ENCODE data around the gene MYO7A.
"Not testable (repeated sequence)": the region's sequence is repeated elsewhere in the genome, so short reads cannot be mapped to it uniquely, and the experiment has no call there.

Gene MYO7A

DNA sequence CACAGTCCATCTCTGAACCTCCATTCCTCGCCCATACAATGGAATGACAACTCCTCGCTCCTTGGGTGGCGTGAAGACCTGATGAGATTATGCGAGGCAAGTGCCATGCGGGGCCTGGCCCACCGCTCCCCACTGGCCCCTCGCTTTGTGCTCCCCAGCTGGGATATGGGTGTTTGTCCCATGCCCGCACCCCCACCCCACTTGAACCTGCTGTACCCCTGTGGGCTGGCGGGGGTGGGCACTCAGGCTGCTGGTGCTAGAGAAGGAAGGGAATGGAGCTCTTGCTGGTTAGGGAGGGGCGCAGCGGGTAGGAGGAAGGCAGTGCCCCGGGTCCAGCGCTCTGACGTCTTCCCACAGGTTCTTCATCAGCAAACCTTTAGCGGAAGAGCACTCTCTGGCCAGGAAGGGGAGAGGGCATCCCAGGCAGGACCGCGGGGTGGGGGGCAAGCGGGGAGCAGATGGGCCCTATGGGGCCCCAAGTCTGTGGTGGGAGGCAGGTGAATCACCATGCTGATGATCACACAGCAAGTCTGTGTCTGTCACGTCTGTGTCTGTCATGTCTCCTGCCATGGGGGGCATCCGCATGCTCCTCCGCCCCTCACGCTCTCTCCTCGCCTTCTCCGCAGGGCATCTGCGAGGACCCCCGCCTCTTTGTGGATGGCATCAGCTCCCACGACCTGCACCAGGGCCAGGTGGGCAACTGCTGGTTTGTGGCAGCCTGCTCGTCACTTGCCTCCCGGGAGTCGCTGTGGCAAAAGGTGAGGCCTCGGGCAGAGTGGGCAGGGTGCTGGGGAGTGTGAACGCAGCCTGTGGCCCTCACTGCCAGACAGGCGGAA lies 34.8 kb upstream of the MYO7A start:
- no peaks in the 10 kb centered on the region for H3K27me3 ChIP-seq (ENCODE audit: control insufficient read depth in 5 of 5, insufficient read depth in 4 of 5, low read length in 5 of 5)
- H3K4me3 ChIP-seq (ENCODE audit: low read depth in 1 of 5, low read length in 5 of 5) = no peak overlapping the region
- no peak overlapping the region for H3K27ac ChIP-seq (ENCODE audit: low read depth, low read length)
- H3K36me3 ChIP-seq (ENCODE audit: control insufficient read depth in 5 of 5, insufficient read depth in 5 of 5, low read length in 5 of 5) = peaks cover 0 to 6% (median 0%) of the 10 kb centered on the region in 5 donors
- H3K4me1 ChIP-seq (ENCODE audit: control insufficient read depth in 5 of 5, insufficient read depth in 5 of 5, low read length in 5 of 5) = no peaks in the 10 kb centered on the region
- no peaks in the 10 kb centered on the region for H3K9me3 ChIP-seq (ENCODE audit: control insufficient read depth in 5 of 5, low read length in 5 of 5)
- no peak overlapping the region for H3K9ac ChIP-seq (ENCODE audit: low read length in 5 of 5)

DNA sequence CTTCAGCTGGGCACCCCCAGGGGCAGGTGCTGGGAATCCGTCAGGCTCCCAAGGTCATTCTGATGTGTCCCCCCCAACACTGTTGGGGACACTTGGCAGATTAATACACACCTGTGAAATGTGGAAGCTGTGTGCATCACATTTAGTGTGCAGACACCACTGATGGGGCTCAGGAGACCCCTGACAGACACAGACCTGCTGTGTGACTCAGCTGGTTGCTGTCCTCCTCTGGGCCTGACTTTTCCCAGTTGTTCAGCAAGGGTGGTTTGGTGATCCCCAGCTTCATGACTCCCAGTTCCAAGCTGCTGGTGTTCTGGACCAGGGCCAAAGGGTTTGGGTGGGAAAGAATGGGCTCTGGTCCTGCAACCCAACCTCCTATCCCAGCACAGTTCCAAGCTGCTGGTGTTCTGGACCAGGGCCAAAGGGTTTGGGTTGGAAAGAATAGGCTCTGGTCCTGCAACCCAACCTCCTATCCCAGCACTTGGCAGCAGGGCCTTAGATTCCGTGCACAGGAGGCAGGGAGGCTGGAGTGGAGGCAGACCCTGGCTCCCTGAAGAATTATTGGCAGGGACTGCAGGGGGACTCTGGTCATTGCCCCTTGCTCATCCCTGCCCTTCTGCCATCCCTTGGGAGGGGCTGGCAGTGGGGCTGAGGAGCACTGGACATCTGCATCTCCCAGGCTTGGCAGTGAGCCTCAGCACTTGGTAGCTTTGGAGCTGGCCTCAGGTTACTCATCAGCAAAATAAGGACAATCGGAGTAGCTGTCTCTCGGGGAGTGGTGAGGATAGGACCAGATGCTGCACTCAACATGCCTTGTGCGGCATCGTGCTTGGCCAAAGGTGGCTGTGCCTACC lies 33.8 kb upstream of the MYO7A start:
- no peaks in the 10 kb centered on the region for H3K27me3 ChIP-seq (ENCODE audit: control insufficient read depth in 5 of 5, insufficient read depth in 4 of 5, low read length in 5 of 5)
- H3K4me3 ChIP-seq (ENCODE audit: low read depth in 1 of 5, low read length in 5 of 5) = no peak overlapping the region
- H3K27ac ChIP-seq (ENCODE audit: low read depth, low read length) = no peak overlapping the region
- H3K36me3 ChIP-seq (ENCODE audit: control insufficient read depth in 5 of 5, insufficient read depth in 5 of 5, low read length in 5 of 5) = peaks cover 0 to 6% (median 0%) of the 10 kb centered on the region in 5 donors
- H3K9me3 ChIP-seq (ENCODE audit: control insufficient read depth in 5 of 5, low read length in 5 of 5) = no peaks in the 10 kb centered on the region
- H3K4me1 ChIP-seq (ENCODE audit: control insufficient read depth in 5 of 5, insufficient read depth in 5 of 5, low read length in 5 of 5) = no peaks in the 10 kb centered on the region
- H3K9ac ChIP-seq (ENCODE audit: low read length in 5 of 5) = no peak overlapping the region

DNA sequence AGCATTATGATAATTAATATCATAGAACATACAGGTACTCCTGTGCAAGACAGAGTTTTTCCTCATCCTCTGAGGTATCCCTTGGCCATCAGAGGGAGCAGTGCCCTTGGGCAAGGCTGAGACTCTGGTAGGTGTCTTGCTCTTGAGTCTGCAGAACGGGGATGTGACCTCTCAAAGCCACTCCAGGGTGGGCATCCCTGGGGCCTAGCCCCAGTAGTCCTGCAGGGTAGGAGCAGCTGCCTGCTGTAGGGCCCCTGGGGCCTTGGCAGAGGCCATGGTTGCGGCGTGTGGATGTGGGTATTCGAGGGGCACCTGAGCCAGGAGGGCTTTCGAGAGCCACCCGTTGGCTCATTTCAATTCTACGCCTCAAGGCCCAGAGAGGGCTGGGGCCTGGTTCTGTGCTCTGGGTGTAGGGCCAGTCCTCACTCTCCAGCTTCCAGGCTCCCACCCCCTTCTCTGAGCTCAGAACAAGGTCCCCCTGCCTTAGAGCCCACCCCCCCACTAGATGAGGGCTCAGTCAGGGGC lies 33.1 kb upstream of the MYO7A start:
- Histone ChIP-seq H3K9me3 (ENCODE audit: control insufficient read depth in 5 of 5, low read length in 5 of 5) (no peaks in the 10 kb centered on the region), H3K4me3 (ENCODE audit: low read depth in 1 of 5, low read length in 5 of 5) (no peak overlapping the region), H3K9ac (ENCODE audit: low read length in 5 of 5) (no peak overlapping the region), H3K27ac (ENCODE audit: low read depth, low read length) (no peak overlapping the region), H3K27me3 (ENCODE audit: control insufficient read depth in 5 of 5, insufficient read depth in 4 of 5, low read length in 5 of 5) (no peaks in the 10 kb centered on the region), H3K36me3 (ENCODE audit: control insufficient read depth in 5 of 5, insufficient read depth in 5 of 5, low read length in 5 of 5) (peaks cover 0 to 6% (median 0%) of the 10 kb centered on the region in 5 donors), H3K4me1 (ENCODE audit: control insufficient read depth in 5 of 5, insufficient read depth in 5 of 5, low read length in 5 of 5) (no peaks in the 10 kb centered on the region)

DNA sequence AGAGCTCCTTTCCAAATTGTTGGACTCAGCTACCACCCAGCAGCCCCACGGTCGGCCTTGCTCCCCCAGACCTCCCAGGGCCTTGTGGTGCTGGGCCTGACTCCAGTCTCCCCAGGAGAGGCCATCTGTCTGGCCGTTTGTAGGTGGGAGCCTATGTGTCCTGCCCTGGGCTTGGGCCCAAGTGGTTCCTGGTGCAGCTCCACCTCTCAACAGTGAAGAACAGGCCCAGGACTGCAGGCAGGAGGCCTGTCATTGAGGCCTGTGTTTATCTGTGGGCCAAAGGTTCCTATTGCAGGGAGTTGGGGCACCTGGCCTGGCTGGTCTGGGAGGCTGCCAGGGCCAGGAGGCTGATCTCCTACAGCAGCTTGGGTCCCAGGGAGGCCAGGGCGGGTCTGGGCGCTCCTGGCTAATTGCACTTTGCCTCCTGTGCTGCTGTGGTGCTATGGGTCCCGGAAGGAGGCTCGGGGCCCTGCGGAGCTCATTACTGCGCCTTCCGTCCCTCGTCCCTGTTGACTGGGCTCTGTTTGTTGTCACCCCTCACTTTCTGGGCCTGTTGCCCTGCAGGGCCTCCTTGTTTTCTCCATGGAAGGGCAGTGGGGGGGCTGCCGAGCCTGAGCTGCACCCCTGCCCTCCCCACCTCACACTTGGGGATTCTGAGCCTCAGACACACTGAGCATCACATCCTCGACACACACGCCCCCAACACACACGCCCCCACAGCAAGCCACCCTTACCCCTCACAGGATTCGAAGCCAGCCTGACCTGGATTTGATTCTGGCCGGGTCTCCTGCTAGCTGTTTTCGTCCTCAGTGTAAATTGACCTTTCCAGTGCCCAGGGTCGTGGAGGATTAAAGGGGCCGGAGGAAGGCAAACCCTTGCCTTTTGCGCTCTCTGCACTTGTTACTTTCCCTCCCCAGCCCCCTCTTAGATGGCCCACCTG lies 32.2 kb upstream of the MYO7A start:
- Histone ChIP-seq H3K27ac (ENCODE audit: low read depth, low read length) (no peak overlapping the region), H3K4me1 (ENCODE audit: control insufficient read depth in 5 of 5, insufficient read depth in 5 of 5, low read length in 5 of 5) (no peaks in the 10 kb centered on the region), H3K9ac (ENCODE audit: low read length in 5 of 5) (peak overlapping the region in 1 of 5 donors; percentile 38), H3K27me3 (ENCODE audit: control insufficient read depth in 5 of 5, insufficient read depth in 4 of 5, low read length in 5 of 5) (no peaks in the 10 kb centered on the region), H3K9me3 (ENCODE audit: control insufficient read depth in 5 of 5, low read length in 5 of 5) (no peaks in the 10 kb centered on the region), H3K4me3 (ENCODE audit: low read depth in 1 of 5, low read length in 5 of 5) (no peak overlapping the region), H3K36me3 (ENCODE audit: control insufficient read depth in 5 of 5, insufficient read depth in 5 of 5, low read length in 5 of 5) (peaks cover 0 to 6% (median 0%) of the 10 kb centered on the region in 5 donors)

DNA sequence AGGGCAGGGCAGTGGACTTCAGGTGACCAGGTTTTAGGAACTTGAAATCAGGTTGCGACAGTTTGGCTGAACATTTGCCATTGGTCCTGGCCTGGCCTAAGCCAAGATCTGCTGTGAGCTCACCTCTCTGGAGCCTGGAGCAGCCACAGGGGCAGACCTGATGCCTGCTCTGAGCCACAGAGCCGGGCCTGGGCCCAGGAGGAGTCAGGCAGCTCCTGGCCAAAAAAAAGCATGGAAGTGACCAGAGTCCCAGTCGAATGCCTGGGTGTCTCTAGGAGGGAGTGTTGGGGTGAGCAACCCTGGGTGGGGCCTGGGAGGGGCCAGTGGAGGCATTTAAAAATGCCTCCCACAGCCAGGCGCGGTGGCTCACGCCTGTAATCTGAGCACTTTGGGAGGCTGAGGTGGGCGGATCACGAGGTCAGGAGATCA lies 31.4 kb upstream of the MYO7A start:
- Histone ChIP-seq H3K4me3 (ENCODE audit: low read depth in 1 of 5, low read length in 5 of 5) (no peak overlapping the region), H3K9ac (ENCODE audit: low read length in 5 of 5) (no peak overlapping the region), H3K4me1 (ENCODE audit: control insufficient read depth in 5 of 5, insufficient read depth in 5 of 5, low read length in 5 of 5) (no peaks in the 10 kb centered on the region), H3K27me3 (ENCODE audit: control insufficient read depth in 5 of 5, insufficient read depth in 4 of 5, low read length in 5 of 5) (no peaks in the 10 kb centered on the region), H3K9me3 (ENCODE audit: control insufficient read depth in 5 of 5, low read length in 5 of 5) (no peaks in the 10 kb centered on the region), H3K27ac (ENCODE audit: low read depth, low read length) (no peak overlapping the region), H3K36me3 (ENCODE audit: control insufficient read depth in 5 of 5, insufficient read depth in 5 of 5, low read length in 5 of 5) (peaks cover 0 to 6% (median 0%) of the 10 kb centered on the region in 5 donors)

DNA sequence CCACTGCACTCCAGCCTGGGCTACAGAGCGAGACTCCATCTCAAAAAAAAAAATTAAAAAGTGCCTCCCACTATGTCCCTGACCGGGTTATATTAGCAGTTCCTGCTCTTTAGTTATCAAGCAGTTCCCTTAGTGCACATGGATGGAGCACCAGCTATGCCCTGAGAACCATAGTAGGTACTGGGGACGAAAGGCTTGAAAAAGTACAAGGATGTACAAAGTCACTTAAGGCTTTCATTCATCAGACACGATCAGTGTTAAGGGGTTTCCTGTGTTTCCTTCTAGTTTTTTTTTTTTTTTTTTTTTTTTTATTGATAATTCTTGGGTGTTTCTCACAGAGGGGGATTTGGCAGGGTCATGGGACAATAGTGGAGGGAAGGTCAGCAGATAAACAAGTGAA lies 30.9 kb upstream of the MYO7A start:
- not testable (repeated sequence) for H3K4me1 ChIP-seq (ENCODE audit: control insufficient read depth in 5 of 5, insufficient read depth in 5 of 5, low read length in 5 of 5); H3K27me3 ChIP-seq (ENCODE audit: control insufficient read depth in 5 of 5, insufficient read depth in 4 of 5, low read length in 5 of 5); H3K36me3 ChIP-seq (ENCODE audit: control insufficient read depth in 5 of 5, insufficient read depth in 5 of 5, low read length in 5 of 5); H3K27ac ChIP-seq (ENCODE audit: low read depth, low read length); H3K4me3 ChIP-seq (ENCODE audit: low read depth in 1 of 5, low read length in 5 of 5); H3K9ac ChIP-seq (ENCODE audit: low read length in 5 of 5); H3K9me3 ChIP-seq (ENCODE audit: control insufficient read depth in 5 of 5, low read length in 5 of 5)

DNA sequence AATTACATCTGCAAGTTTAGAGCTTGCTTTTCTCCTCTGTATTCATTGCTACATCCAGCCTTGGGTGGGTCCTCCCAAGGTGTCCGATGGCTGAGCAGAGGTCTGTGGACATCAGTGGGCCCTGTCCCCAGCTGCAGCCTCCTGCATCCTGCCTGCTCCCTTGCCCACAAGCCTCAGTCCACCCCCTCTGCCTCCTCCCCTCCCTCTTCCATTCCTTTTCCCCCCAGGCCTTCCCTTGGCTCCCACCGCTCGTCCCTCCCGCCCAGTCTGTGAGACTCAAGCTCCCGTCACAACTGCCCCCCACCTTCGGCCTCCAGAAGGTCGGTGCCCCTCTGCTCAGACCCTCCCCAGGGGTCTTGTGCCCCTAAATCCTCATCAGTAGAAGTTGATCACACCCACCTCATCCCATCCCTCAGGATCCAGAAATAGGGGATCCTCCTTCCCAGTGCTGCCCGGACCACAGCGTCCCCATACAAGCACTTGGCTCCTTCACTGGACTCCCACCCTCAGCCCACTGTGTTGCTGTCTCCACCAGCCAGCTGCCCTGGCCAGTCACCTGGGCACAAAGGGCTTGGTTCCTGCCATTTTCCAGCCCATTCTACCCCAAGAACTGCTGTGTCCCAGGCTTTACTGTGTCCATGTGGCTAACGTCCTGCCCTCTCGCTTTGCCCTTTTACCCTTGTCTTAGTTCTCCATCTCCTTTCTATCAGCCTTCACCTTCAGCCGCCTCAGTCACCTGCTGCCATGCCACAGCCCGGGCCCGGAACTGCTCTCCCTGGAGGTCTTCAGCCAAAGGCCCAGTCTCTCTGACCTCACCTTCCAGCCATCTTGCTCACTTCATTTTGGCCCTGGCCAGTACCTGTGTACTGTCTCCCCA lies 27.6 kb upstream of the MYO7A start:
- Histone ChIP-seq H3K36me3 (ENCODE audit: control insufficient read depth in 5 of 5, insufficient read depth in 5 of 5, low read length in 5 of 5) (peaks cover 0 to 10% (median 0%) of the 10 kb centered on the region in 5 donors), H3K27me3 (ENCODE audit: control insufficient read depth in 5 of 5, insufficient read depth in 4 of 5, low read length in 5 of 5) (no peaks in the 10 kb centered on the region), H3K27ac (ENCODE audit: low read depth, low read length) (no peak overlapping the region), H3K9ac (ENCODE audit: low read length in 5 of 5) (no peak overlapping the region), H3K4me1 (ENCODE audit: control insufficient read depth in 5 of 5, insufficient read depth in 5 of 5, low read length in 5 of 5) (no peaks in the 10 kb centered on the region), H3K4me3 (ENCODE audit: low read depth in 1 of 5, low read length in 5 of 5) (no peak overlapping the region), H3K9me3 (ENCODE audit: control insufficient read depth in 5 of 5, low read length in 5 of 5) (no peaks in the 10 kb centered on the region)

DNA sequence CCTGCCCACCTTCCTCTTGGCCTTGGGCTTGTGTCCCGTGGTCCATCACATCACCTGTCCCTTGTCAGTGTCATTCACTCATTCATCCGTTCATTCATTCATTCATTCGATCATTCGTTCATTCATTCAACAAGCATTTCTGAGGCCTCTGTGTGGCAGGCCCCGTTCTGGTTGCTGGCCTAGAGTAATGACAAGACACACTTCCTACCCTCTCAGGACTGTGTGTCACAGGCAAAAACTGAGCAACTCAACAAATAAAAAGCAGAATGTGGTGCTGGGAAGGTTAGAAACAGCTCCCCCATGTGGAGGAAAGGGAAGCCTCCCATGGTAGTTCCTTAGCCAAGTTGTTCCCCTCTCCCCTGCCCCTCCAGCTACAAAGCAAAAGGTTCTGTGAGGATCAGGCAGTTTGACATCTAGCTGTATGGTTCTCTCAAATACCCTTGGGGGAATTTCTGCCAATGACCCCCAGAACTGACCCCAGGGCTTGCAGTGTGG lies 27.0 kb upstream of the MYO7A start:
- Histone ChIP-seq H3K36me3 (ENCODE audit: control insufficient read depth in 5 of 5, insufficient read depth in 5 of 5, low read length in 5 of 5) (peaks cover 0 to 10% (median 0%) of the 10 kb centered on the region in 5 donors), H3K9ac (ENCODE audit: low read length in 5 of 5) (no peak overlapping the region), H3K9me3 (ENCODE audit: control insufficient read depth in 5 of 5, low read length in 5 of 5) (no peaks in the 10 kb centered on the region), H3K4me3 (ENCODE audit: low read depth in 1 of 5, low read length in 5 of 5) (no peak overlapping the region), H3K27ac (ENCODE audit: low read depth, low read length) (no peak overlapping the region), H3K27me3 (ENCODE audit: control insufficient read depth in 5 of 5, insufficient read depth in 4 of 5, low read length in 5 of 5) (no peaks in the 10 kb centered on the region), H3K4me1 (ENCODE audit: control insufficient read depth in 5 of 5, insufficient read depth in 5 of 5, low read length in 5 of 5) (no peaks in the 10 kb centered on the region)
